CD4-positive, alpha-beta T cell (primary cell): ENCODE data around the gene SNX14. TPM values are rescaled to one million over a fixed set of nuclear protein-coding genes. Genes with fewer than 3 reads are reported as not detected.

Experiments
- ATAC-seq: fragments of 200-7000 bp; cut with Tn5 transposase; one replicate; pipeline ENCODE4 v1.10.0; 2022; ENCODE audit warnings: mild to moderate bottlenecking; ENCODE audit not compliant: poor library complexity
- CTCF ChIA-PET: fragments of 350-600 bp; sonication (Branson Sonifier 250); formaldehyde crosslinking; loops from one replicate; lab custom pipeline; 2021; ENCODE audit warnings: antibody characterized with exemption, inconsistent platforms; lab: Charles Lee
- POLR2A ChIA-PET: fragments of 350-600 bp; sonication (Branson Sonifier 250); formaldehyde crosslinking; loops from one replicate; lab custom pipeline; 2021; ENCODE audit warnings: antibody characterized with exemption, inconsistent platforms; lab: Charles Lee
- DNase-seq, 14 experiments: peaks; one replicate each; pipeline ENCODE4 v3.0.0-alpha.2; 2013 to 2020; ENCODE audit warnings: mixed read lengths in 2 of 14
- H3K27ac ChIP-seq, 2 donors: one replicate each; pipeline versions ENCODE4 v1.5.1 to v1.7.0; 2013; ENCODE audit warnings: low read length in 2 of 2, low read depth in 1 of 2, mild to moderate bottlenecking in 1 of 2
- H3K27me3 ChIP-seq, 2 experiments: 1 replicate in 1 of 2; 2 replicates in 1 of 2; pipeline versions ENCODE4 v1.6.1 to v1.7.0; 2013; ENCODE audit warnings: low read length in 2 of 2, control low read depth in 1 of 2, mild to moderate bottlenecking in 1 of 2, moderate library complexity in 1 of 2; ENCODE audit not compliant: insufficient read depth in 2 of 2, control insufficient read depth in 1 of 2
- H3K36me3 ChIP-seq: one replicate; pipeline ENCODE4 v1.6.1; 2013; ENCODE audit warnings: low read length, control low read depth; ENCODE audit not compliant: insufficient read depth
- H3K4me1 ChIP-seq: one replicate; pipeline ENCODE4 v1.6.1; 2013; ENCODE audit warnings: low read length, control low read depth; ENCODE audit not compliant: insufficient read depth
- H3K4me3 ChIP-seq: one replicate; pipeline ENCODE4 v1.5.1; 2013; ENCODE audit warnings: mild to moderate bottlenecking, low read length, moderate library complexity
- H3K9me3 ChIP-seq, 2 experiments: 1 replicate in 1 of 2; 2 replicates in 1 of 2; pipeline versions ENCODE4 v1.6.1 to v1.7.0; 2013; ENCODE audit warnings: low read length in 2 of 2, mild to moderate bottlenecking in 2 of 2, control low read depth in 1 of 2, moderate library complexity in 1 of 2; ENCODE audit not compliant: control insufficient read depth in 1 of 2, insufficient read depth in 1 of 2
- H3K27ac Mint-ChIP-seq: one replicate; pipeline ENCODE4 v1.8.0; 2020; ENCODE audit warnings: mixed read lengths
- H3K27me3 Mint-ChIP-seq: one replicate; pipeline ENCODE4 v1.8.0; 2021; ENCODE audit warnings: mixed read lengths
- H3K36me3 Mint-ChIP-seq: one replicate; pipeline ENCODE4 v1.8.0; 2021; ENCODE audit warnings: low read depth, mixed read lengths
- H3K4me1 Mint-ChIP-seq: one replicate; pipeline ENCODE4 v1.8.0; 2021; ENCODE audit warnings: low read depth, mixed read lengths
- H3K4me3 Mint-ChIP-seq: one replicate; pipeline ENCODE4 v1.8.0; 2020; ENCODE audit warnings: mild to moderate bottlenecking, mixed read lengths
- H3K9me3 Mint-ChIP-seq: one replicate; pipeline ENCODE4 v1.8.0; 2020; ENCODE audit warnings: mixed read lengths
- intact Hi-C, 2 experiments: fragments of 100-400 bp; cut with DNase I in 1 of 2; cut with micrococcal nuclease in 1 of 2; formaldehyde crosslinking; loops; one replicate each; pipeline versions ENCODE4 v1.15.1 to v1.9.0; 2023 to 2025; cut with DNase I, micrococcal nuclease
- total RNA-seq, 174 experiments: library from RNA in 2 of 174; stranded (reverse) in 2 of 174; gene quantifications; one replicate each; pipeline ENCODE4 v1.2.3 and lab custom pipeline; 2021 to 2026
- TF ChIP-seq, protein P1 (sequence below): fragments of 200-600 bp; IDR thresholded peaks from one replicate; pipeline ENCODE4 v1.8.0; 2022; ENCODE audit warnings: antibody characterized with exemption, mild to moderate bottlenecking

SNX14 gene
- total RNA-seq, 2 experiments from 2014 or later = 30.8 to 31.5 TPM

GRCh38 chr6:85628353-85628752, 34.7 kb upstream of the SNX14 start:
- H3K4me3 ChIP-seq = no peak overlapping the region
- H3K4me3 Mint-ChIP-seq = no peak overlapping the region
- intact Hi-C loops = loop anchor here in 1 of 2 experiments (10.0 kb wide), 1 partner anchor 46 kb away; no protein-coding TSS in a partner anchor
- H3K36me3 ChIP-seq = peaks cover 85% of the 10 kb centered on the region
- DNase-seq = no peak
- no peak overlapping the region for H3K27ac ChIP-seq
- H3K27ac Mint-ChIP-seq = peak overlapping the region; percentile 41
- peaks cover 10% of the 10 kb centered on the region for H3K4me1 ChIP-seq
- no peaks in the 10 kb centered on the region for H3K9me3 ChIP-seq
- ATAC-seq = no peak
- H3K4me1 Mint-ChIP-seq = peaks cover 77% of the 10 kb centered on the region
- CTCF ChIA-PET = no interaction called here
- no peaks in the 10 kb centered on the region for H3K27me3 ChIP-seq
- H3K36me3 Mint-ChIP-seq = peaks cover 95% of the 10 kb centered on the region
- H3K9me3 Mint-ChIP-seq = no peaks in the 10 kb centered on the region
- POLR2A ChIA-PET = interaction anchor here (1.2 kb wide), 1 partner anchor 11 kb away, joined by 3 read pairs; no protein-coding TSS in a partner anchor
- TF ChIP-seq, protein P1, sequence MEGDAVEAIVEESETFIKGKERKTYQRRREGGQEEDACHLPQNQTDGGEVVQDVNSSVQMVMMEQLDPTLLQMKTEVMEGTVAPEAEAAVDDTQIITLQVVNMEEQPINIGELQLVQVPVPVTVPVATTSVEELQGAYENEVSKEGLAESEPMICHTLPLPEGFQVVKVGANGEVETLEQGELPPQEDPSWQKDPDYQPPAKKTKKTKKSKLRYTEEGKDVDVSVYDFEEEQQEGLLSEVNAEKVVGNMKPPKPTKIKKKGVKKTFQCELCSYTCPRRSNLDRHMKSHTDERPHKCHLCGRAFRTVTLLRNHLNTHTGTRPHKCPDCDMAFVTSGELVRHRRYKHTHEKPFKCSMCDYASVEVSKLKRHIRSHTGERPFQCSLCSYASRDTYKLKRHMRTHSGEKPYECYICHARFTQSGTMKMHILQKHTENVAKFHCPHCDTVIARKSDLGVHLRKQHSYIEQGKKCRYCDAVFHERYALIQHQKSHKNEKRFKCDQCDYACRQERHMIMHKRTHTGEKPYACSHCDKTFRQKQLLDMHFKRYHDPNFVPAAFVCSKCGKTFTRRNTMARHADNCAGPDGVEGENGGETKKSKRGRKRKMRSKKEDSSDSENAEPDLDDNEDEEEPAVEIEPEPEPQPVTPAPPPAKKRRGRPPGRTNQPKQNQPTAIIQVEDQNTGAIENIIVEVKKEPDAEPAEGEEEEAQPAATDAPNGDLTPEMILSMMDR = no peak
- no peaks in the 10 kb centered on the region for H3K27me3 Mint-ChIP-seq

GRCh38 chr6:85620308-85620707, 26.6 kb upstream of the SNX14 start:
- TF ChIP-seq, protein P1 = no peak
- H3K27ac Mint-ChIP-seq = no peak overlapping the region
- POLR2A ChIA-PET = no interaction called here
- ATAC-seq (no peak), DNase-seq (no peak)
- Histone ChIP-seq H3K4me3 (no peak overlapping the region), H3K27ac (no peak overlapping the region), H3K36me3 (peaks cover 95% of the 10 kb centered on the region), H3K27me3 (no peaks in the 10 kb centered on the region), H3K4me1 (no peaks in the 10 kb centered on the region), H3K9me3 (no peaks in the 10 kb centered on the region)
- no peaks in the 10 kb centered on the region for H3K9me3 Mint-ChIP-seq
- H3K36me3 Mint-ChIP-seq = peaks cover 100% of the 10 kb centered on the region
- intact Hi-C loops = loop anchor here in 1 of 2 experiments (10.0 kb wide), 1 partner anchor 54 kb away; no protein-coding TSS in a partner anchor
- CTCF ChIA-PET = no interaction called here
- peaks cover 19% of the 10 kb centered on the region for H3K4me1 Mint-ChIP-seq
- H3K4me3 Mint-ChIP-seq = no peak overlapping the region
- H3K27me3 Mint-ChIP-seq = no peaks in the 10 kb centered on the region

GRCh38 chr6:85614780-85615179, 21.1 kb upstream of the SNX14 start:
- POLR2A ChIA-PET = no interaction called here

More at GRCh38 chr6:85614780-85615179, 21.1 kb upstream of the SNX14 start:
- H3K9me3 Mint-ChIP-seq = no peaks in the 10 kb centered on the region
- no peak overlapping the region for H3K27ac Mint-ChIP-seq
- Histone ChIP-seq H3K27me3 (no peaks in the 10 kb centered on the region), H3K36me3 (peaks cover 98% of the 10 kb centered on the region), H3K4me1 (no peaks in the 10 kb centered on the region), H3K27ac (no peak overlapping the region), H3K4me3 (no peak overlapping the region), H3K9me3 (no peaks in the 10 kb centered on the region)
- no peaks in the 10 kb centered on the region for H3K27me3 Mint-ChIP-seq
- peaks cover 3% of the 10 kb centered on the region for H3K4me1 Mint-ChIP-seq
- ATAC-seq = no peak
- intact Hi-C loops = no loop called here
- no peak overlapping the region for H3K4me3 Mint-ChIP-seq
- TF ChIP-seq, protein P1 = no peak
- no peak for DNase-seq
- CTCF ChIA-PET = no interaction called here
- H3K36me3 Mint-ChIP-seq = peaks cover 92% of the 10 kb centered on the region
